GM21515 (cell line): ENCODE measurements around the gene INCA1.

Source experiments
- ATAC-seq: cut with Tn5 transposase; IDR thresholded peaks from one replicate; pipeline ENCODE4 v1.9.1; 2021; ENCODE audit not compliant: unreplicated experiment

The INCA1 gene

DNA sequence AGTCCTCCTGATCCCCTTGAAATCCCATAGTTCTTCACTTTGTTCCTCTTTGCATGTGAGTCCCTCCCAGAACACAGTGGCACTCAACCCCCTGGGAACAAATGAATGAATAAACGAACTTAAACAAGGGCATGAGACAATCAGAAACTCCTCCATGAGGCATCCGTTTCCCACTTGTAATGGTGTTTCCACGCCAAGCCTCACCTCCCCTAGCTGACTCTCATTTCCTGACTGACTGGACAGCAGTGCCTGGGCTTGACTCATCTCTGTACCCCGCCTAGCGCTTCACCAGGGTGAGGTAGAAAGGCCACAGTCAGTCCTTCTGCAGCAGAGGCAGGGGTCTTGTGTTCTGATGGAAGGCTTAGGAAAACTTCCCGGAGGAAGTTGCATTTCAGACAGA lies 14.6 kb upstream of the INCA1 start:
- ATAC-seq = no peak

DNA sequence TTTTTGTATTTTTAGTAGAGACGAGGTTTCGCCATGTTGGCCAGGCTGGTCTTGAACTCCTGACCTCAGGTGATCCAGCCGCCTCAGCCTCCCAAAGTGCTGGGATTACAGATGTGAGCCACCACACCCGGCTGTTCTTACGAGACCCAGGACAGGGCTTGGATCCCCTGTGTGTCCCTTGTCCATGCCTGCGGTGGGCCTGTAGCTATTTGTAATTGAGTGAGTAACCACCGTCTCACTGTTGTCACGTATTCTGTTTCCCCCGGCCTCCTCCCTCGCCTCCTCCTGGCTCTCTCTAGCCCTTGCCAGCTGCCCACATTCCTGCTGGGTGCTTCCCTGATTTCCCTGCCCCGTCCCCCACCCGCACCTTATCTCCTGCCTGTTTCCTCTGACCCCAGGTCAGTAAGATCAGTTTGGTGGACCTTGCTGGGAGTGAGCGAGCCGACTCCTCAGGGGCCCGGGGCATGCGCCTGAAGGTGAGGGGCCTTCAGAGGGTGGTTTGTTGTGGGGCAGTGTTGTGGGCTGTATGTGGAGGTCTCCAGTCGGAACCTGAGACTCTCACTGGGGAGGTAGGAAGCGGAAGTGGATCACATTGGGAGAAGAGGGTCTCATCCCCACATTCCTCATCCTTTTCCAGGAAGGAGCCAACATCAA lies 6.0 kb upstream of the INCA1 start:
- no peak for ATAC-seq

DNA sequence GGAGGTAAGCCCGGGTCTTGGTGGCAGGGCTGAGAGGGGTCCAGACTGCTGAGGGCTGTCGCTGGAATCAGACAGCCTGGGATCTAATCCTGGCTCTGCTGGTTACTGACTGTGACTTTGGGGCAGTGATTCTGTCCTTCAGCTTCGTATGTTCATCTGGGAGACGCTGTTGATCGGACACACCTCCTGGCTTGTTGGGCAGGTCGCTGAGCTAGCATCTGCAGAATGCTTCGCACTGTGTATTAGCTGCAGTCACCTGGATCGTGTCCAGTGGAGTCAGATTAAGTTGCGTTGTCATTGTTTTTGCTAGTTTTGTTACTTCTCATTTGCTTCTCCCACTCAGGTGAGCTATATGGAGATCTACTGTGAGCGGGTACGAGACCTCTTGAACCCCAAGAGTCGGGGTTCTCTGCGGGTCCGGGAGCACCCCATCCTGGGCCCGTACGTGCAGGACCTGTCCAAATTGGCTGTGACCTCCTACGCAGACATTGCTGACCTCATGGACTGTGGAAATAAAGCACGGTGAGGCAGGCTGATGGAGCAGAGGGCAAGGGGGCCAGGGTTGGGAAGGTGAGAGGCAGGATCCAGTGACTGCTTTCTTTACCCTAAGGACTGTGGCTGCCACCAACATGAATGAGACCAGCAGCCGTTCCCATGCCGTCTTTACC lies 4.9 kb upstream of the INCA1 start:
- no peak for ATAC-seq

DNA sequence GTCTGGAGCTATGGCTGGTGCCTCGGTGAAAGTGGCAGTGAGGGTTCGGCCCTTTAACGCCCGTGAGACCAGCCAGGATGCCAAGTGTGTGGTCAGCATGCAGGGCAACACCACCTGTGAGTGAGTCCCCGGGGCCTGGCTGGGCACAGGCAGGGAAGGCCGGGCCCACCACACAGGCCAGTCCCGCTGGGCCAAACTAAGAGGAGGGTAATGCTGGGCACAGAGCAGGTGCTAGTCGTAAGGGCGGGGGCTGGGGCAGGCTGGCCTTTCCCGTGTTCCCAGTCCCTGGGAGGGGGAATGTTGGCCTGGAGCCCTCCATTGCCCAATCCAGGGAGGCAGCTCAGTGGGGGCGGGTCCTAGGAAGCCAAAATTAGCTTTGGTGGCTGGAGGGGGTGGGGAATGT lies 2.9 kb upstream of the INCA1 start:
- no peak for ATAC-seq

DNA sequence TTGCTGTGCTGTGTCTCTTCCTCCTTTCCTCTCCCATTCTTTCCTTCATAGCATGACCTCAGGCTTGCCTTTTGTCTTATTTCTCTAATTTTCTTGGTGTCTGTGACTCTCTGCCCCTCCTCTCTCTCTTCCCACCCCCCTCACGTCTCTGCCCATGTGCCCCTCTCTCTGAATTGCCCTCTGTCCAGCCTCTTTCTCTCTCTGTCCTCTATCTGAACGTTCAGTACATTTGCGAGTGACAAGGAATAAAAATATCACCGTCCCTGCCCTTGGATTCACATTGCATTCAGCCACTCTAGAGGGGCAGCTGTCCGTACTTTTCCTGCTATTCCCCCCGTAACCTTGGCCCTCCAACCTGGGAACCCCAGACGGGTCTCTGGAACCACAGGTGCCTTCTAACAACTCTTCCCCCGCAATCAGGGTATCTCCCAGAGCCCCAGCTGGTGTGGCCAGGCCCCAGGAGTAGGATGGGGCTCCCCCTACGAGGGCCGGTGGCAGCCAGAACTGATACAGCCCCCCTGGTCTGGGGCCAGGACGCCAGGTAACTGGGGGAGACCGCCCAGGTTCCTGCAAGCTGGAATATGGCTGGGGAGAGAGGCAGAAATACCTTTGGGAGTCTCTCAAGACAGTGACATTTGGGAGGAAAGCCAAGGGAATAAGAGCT lies 2.2 kb upstream of the INCA1 start:
- no peak for ATAC-seq

DNA sequence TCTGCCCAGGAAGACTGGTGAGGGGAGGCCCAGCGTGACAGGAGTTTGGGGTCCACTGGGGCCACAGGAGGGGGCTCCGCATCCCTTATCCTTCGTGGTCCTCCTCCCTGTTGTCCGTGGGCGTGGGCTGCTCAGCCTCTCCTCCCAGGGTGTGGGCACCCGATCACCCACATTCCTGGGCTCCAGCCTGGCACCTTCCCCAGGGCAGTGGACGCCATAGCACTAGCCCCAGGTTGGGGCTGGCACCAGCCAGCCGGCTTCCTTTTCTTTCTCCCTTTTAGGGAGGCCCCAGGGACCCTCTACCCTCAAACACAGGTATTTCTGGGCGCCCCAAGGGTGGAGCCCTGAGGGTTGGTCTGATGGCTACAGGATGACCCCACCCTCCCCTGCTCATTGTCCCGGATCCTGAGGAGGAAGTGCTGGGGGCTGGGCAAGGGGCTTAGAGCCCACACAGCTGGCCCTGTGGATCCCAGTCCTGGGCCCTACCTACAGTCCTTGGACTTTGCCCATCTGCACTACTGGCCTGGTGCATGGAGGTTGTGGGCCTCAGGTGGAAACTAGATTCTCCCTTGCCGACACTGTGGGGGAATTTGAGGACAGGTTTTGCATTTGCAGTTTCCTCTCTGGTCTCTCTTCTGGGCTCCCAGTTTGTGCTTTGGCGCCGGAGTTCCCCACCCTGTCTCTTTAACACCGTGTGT lies 1.6 kb upstream of the INCA1 start:
- ATAC-seq = no peak

DNA sequence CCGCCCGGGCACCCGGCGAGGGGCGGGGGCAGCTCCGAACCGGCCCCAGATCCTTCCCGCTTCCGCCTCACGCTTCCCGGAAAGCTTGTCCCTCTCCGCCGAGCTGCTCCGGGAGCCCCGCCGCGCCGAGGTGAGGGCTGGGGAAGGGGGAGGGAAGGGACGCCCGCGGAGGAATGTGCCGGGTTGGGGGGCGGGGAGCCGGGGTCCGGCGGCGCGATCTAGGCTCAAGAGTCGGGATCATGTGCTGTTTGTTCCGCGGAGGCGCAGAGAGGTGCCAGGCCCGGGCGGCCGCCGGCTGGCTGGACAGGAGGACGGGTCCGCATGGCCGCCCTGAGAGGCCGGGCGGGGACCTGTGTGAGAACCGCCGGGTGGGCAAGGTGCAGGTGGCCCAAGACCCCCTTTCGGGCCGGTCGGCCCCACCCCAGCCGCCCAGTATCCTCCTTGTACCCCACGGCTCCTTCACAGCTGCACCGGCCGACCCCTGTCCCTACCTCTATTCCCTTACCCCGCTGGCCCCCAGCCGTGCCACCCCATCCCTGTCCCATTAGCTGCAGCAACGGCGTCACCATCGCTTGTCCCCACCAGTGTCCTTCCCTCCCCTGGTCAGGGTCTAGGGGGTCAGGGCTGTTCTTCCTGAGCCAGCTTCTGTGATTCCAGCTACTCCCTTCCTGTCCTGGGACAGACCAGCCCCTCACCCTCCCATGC lies 857 bp upstream of the INCA1 start:
- peak; percentile 6 for ATAC-seq

DNA sequence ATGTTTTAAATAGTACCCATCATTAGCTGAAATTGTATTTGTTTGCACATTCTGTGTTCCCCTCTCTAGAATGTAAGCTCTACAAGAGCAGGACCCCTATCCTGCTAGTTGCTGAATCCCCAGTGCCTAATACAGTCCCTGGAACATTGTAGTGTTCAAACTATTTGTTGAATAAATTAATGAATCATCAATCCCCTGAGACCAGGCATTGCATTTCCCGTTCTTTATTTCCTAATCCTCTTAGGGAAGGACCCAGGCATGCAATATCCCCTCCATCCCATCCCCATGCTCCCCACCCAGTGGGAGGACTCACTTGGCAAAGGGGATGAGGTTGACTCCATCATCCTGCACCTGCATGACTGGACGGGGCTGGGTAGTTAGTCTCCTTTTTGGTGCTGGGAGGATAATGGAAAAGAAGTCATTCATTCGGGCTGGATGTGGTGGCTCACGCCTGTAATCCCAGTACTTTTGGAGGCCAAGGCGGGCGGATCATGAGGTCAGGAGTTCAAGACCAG lies 3.2 kb downstream of the INCA1 start:
- no peak for ATAC-seq

DNA sequence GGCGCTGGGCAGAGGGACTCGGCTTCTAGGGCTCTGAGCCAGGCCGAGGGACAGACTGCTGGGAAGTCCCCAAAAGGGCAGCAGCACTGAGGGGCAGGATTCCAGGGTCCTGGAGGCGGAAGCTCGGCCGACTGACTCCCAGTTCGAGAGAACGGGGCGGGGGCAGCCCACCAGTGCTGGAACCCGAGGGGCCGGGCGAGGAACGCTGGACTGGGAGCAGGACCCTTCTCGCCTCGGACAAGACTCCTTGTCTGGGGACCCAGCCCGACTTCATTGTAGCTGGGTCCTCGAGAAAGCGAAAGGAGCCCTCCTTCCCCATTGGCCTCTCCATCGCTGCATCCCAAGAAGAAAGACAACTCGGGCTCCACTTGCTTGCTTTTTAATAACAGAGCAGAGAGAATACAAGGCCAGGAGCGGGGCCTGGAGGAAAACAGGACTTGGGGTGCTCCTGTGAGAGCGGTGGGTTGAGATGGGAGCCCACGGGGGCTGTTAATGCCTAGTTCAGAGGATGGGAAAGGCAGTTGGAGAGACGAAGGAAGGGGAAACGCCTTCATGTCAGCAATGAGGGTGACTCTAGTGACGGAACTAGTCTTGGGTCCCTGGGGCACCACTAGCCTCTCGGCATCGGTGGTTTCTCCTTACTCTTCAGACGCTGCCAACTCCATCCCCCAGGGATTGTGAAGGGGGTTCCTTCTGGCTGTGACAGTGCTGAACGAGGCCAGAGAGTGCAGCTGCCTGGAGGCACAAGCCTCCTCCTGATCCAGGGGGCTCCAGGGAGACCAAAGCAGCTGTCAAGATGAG lies 9.4 kb downstream of the INCA1 start:
- ATAC-seq = no peak

DNA sequence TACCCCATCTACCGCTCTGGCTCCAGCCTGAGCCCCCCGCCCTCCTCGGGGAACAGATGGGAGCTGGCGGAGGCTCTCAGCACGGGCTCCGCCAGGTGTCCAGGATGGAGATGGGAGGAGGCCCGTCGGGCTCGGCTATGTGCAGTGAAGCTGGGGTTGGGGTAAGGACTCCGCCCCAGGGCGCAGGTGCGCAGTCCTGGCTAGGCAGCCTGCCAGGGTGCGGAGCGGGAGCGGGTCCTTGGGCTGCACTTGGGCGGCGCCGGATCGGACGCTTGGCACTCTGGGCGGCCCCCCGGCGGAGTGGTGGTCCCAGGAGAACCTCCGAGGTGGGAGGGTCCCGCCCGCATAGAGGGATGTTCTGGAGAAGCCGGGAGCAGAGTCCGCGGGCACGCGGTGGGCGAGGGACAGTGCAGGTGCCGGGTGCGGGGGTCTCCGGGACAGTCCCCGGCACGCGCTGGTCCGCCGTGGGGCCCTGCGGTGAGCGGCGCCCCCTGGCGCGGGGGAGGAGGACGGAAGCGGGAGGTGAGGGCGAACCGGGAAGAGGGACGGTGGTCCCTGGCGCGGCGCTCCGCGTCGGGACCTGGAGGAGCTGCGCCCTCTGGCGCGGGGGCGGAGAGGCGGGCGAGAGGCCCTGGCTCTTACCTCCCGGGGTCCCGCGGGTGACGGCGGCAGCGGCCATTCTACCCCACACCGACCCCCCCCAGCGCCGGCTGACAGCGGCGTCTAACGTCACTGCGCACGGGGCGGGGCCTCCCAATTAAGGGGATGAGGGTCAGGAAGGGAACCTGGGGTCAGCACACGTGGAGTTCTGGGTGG lies 10.2 kb downstream of the INCA1 start, which contains the start of gene CAMTA2:
Gene CAMTA2 (minus strand): TSS at position 725 of the 816 bp plus-strand sequence. CDS start 1,453 bp downstream, outside the sequence.
- peak; percentile 57 for ATAC-seq

DNA sequence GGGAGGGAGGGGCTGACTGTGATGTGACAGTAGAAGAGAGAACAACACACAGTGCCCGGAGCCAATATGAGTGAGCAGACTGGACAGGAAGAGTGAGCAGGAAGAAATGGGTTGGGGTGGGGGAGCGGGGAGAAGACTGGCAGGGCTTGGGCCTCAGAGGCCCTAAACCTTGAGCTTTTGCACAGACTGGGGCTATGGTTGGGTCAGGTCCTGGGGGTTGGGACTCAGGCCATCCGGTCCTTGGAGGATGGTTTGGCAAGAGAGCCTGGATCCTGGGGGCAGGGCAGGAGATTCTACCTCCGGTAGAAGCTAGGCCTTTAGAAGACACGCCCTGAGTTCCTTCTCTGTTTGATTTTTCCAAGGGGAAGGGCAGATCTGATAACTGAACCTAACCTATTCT lies 10.9 kb downstream of the INCA1 start:
- ATAC-seq = no peak

DNA sequence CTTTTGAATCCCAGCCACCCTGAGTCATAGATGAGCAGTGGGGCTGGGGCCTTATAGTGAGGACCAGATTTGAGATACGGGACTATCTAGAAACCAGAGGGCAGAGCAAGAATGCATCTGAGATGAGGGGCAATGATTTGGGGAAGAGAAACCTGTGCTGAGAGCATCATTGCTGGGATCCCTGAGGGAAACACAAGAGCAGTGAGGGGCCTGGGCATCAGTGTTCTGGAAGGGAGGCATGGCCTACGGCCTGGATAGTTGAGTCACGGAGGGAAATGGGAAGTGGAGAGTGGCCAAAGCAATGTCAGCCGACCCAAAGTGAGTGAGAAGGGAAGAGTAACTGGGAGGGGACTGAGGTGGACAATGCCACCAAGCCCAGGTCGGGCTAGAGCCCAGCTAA lies 15.0 kb downstream of the INCA1 start:
- no peak for ATAC-seq

DNA sequence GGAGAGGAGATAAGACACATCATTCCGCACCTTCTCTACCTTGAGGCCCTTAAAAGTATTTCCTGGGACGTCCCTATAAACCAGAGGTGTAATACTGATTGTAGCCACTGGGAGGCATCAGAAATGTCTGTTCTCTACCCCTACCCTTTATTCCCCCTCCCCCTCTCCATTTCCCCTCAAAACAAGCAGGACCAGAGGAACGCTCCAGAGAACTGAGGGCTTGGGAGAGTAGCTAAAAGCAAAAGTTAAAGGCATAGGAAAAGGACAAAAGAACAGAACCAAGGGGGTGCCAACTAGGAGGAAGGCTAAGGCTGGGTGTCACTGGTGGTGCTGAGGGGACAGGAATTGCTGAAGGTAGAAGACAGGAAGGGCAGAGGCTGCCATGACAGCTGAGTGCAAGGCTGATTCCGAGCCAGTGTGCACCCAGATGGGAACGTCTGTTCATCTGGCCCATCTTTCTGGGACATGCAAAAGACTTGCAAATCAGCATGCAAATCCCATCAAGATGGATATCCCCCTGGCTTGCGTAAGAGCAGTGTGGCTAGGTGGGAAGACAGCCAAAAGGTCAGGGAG lies 16.6 kb downstream of the INCA1 start:
- no peak for ATAC-seq

DNA sequence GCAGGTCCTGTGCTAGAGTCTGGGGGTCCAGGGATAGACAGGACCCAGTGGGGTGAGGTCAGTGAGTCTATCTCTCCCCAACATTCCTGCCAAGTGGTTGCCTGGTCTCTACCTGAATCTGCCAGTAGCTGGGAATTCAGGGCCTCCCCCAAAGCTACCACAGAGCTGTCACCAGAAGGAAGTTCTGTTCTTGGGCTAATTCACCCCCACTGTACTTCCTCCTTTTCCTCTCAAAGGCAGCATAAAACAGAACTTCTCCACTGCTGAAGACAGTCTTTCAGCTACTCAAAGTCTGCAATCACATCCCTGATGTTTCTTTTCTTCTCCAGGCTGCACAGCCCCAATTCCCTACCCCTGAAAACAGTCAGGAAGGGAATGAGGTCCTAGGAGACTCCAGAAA lies 18.6 kb downstream of the INCA1 start:
- ATAC-seq = no peak

DNA sequence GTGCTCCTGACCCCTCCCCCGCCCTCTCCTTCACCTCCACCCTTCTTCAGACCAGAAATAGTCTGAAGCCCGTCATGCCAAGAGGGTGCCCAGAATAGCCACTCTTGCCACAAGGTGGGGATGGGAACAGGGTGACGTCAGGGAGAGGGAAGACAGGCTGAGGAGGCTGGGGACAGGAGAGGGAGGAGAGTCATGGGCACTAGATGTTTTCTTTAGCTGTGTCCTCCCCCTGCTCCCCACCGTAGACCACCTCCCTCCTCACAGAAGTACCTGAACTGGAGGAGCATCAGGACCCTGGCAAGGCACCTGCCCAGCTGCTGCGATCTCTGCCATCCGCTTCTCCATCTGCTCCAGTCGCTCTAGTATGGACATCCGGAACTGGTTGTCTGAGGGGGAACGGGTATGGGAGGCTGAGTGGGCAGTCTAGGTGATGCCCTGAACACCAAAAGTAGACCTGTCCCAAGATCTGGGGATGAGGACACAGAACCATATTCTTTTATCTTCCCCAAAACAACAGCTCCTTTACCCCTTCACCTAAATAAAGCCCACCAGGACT lies 23.1 kb downstream of the INCA1 start:
- ATAC-seq = no peak

DNA sequence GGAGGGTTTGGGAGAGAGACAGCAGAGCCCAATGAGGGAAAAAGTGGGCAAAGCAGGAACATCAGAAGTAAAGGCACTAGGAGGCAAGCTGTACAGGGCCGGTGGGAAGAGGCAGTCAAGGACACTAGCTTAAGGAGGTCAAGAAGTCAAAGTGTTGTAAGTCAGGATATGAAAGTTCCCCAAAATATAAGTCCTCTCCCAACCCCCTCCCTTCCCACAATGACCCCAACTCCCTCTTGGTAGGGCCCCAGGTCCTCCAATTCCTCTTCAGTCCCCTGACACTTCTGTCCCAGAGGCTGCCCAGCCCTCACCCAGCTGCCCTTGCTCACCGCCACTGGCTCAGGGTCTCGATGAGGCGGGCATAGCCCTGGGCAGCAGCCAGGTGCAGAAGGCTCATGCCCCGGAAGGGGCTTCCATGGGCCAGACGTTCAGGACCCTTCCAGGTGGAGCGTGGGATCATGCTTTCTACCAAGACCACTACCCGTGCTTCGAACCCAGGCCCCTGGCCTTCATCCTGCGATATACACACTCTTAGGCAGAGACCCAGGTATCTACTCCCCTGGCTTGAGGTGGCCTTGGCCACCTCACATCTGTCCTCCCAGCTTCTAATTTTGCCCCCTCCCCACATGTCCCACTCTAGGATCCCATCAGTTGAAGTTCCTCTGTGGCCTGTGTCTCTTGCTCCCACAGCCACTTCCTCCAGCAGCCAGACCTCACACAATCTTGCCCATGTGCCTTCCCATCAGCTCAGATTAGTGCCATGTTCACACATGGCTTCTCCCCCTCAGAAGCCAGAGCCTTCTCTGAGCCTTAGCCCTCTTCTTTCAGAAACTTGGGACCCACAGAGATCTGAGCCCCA lies 23.8 kb downstream of the INCA1 start:
- ATAC-seq = no peak

DNA sequence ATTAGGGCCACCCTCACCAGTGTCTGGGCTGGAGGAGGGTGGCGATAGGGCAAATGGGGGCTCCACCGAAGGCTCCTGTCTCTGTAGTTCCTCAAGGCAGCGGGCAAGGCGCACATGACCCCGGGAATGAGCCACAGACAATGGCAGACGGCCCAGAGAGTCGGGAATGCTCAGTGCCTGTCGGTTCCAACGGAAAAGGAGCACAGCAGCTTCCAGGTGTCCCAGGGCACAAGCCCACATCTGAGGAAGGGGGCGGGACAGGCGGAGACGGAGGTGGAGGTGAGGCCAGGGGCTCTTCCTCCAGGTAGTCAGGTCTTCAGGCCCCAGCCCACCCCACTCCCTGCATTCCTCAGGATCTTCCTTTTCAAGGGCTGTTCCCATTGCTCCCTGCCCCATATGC lies 24.6 kb downstream of the INCA1 start:
- no peak for ATAC-seq

DNA sequence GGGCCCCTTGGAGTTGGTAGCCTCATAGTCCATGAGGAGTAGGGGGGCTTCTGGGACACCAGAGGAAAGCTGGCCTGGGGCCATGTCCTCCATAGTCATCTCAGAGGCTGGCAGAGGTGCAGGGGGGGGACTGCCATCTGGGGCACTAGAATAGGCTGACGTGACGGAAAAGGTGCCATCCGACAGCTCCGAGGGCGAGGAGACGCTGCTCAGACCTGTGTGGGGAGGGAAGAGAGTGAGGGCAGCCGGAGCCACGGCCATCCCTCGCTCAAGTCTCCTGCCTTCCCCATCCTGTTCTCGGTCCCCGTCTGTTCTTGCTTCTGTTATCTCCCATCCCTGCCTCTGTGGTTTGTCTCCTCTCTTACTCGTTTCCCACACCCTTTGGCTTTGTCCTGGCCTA lies 25.0 kb downstream of the INCA1 start:
- no peak for ATAC-seq
